Amniotic stem cell (primary cell): Measurements from ENCODE around the gene TTLL6.

Experiments
- DNase-seq: peaks from one replicate; lab custom pipeline; 2025; lab: John Stamatoyannopoulos, UW

TTLL6 gene

GRCh38 chr17:48737330-48738043 is 79.5 kb downstream of the TTLL6 start:
- no peak for DNase-seq

GRCh38 chr17:48735062-48735351 is 82.0 kb downstream of the TTLL6 start:
- no peak for DNase-seq

GRCh38 chr17:48734333-48735061 is 82.5 kb downstream of the TTLL6 start:
- DNase-seq = no peak

GRCh38 chr17:48733632-48734328 is 83.2 kb downstream of the TTLL6 start:
- DNase-seq = no peak

- no peak for DNase-seq
Measured at GRCh38 chr17:48732688-48733629, 84.1 kb downstream of the TTLL6 start.

- no peak for DNase-seq
Measured at GRCh38 chr17:48731355-48731754, 85.7 kb downstream of the TTLL6 start.

- no peak for DNase-seq
Measured at GRCh38 chr17:48730240-48730550, 86.8 kb downstream of the TTLL6 start.

- no peak for DNase-seq
Measured at GRCh38 chr17:48729335-48730239, 87.4 kb downstream of the TTLL6 start.

GRCh38 chr17:48728232-48729231 is 88.5 kb downstream of the TTLL6 start, which contains the start of gene HOXB13:
HOXB13 (minus strand) TSS chr17:48728750; CDS start chr17:48728593, 157 bp downstream.
- no peak for DNase-seq

- no peak for DNase-seq
Measured at GRCh38 chr17:48727415-48728175, 89.4 kb downstream of the TTLL6 start.

GRCh38 chr17:48726916-48727286 is 90.1 kb downstream of the TTLL6 start:
- no peak for DNase-seq

- no peak for DNase-seq
Measured at GRCh38 chr17:48726114-48726915, 90.7 kb downstream of the TTLL6 start.

GRCh38 chr17:48725288-48726064 is 91.6 kb downstream of the TTLL6 start:
- DNase-seq = no peak

GRCh38 chr17:48725004-48725287 is 92.1 kb downstream of the TTLL6 start:
- DNase-seq = no peak

GRCh38 chr17:48724251-48725003 is 92.6 kb downstream of the TTLL6 start:
- peak; percentile 70 for DNase-seq

GRCh38 chr17:48723423-48724250 is 93.4 kb downstream of the TTLL6 start:
- DNase-seq = no peak
